ENCODE data around the gene MTOR.
"Not testable (repeated sequence)": the region's sequence is repeated elsewhere in the genome, so short reads cannot be mapped to it uniquely, and the experiment has no call there.

MTOR gene

DNA sequence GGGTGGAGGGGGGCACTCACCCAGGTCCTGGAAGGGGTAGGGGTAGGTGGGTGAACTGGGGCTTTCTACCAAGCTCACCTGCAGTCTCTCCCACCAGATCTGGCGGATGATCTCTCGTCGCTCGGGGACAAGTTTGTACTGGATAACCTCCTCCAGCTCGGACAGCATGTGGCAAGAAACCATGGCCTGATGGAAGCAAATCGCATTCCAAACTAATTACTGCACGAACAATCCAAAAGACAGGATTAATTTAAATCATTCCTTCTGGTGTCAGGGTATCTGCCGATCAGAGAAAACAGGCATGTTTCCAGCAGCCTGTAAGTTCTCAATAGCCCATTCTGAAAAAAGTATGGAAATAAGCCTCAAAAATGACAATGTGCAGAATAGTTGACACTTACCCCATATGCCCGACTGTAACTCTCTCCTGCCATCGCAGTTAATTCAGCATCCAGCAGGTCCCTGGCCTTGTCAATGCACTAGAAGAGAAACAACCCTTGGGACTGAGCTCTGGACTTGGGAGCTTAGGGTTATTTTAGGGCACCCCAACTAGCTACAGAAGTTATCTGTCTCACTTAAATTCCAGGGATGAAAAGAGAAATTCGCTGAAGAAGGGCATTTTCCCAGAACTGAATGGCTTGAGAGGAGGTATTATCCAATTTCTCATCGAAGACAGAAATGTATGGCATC is 117.6 kb downstream of the MTOR start:
- no peak for DNase-seq

DNA sequence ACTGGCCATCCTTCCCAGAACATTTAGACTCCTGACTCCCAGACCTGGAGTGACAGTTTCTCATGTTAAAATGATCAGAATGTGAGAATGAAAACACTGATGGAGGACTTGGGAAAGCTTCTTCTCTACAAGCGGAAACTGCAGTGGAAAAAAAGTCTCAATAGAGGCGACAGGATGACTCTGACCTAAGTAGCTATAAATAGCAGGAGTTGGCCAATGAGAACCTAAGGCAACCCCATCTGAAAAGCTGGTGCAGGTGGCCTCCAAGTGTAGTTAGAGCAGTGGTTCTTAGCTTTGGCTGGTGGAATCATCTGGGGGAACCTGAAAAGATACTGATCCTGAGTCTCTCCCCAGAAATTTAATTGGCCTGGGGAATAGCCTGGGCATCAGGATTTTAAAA is 118.4 kb downstream of the MTOR start:
- DNase-seq: no peak

DNA sequence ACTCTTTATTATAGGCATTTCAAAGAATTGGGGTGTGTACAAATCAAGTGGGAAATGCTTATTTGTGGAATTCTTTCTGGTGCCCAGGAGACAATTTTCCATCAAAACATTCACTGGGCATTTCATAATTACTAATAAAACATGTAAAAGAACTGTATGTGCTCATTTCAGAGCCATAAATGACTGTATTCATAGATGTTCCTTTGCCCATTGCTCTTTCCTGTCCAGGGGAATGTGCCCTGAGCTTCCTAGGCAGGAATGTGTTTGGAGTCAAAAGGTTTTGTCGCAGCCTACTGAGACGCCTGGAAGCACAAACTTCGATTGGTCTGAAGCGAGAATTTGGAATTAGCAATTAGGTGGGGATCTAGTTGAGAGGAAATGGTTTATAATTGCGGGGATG is 119.0 kb downstream of the MTOR start:
- DNase-seq: no peak

DNA sequence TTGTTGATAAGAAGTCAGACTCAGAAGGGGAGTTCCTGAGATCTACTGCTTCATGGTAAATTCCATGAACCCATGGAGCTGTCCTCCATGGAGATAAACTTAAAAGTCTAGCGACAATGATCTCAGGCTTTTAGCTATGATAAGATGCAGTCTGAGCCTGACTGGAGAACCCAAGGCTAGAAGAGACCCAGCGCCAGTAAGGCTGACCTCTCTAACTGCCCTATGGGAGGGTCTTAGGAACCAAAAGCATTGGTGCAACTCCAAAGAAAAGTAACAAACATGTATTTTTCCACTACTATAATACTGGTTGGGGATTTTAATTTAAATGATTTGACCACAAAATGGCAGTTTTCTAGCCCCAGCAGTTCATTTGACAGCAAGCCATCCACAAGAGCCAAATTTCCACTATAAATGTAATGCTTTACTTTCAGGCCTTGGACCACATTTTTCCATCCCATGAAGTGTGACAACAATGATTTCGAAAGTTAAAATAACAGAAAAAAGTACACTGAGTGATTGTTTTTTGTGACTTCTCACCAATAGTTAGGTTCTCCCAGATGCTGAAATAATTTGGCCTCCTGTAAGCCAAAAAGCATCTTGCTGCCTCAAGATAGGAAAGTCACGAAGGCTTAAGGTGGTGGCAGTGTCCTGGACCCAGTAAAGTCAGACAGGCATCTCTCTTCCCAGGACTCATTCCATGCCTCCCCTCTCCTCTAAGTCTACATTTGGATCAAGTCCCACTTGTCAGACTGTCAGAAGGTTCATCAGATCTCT is 119.5 kb downstream of the MTOR start:
- DNase-seq: no peak

DNA sequence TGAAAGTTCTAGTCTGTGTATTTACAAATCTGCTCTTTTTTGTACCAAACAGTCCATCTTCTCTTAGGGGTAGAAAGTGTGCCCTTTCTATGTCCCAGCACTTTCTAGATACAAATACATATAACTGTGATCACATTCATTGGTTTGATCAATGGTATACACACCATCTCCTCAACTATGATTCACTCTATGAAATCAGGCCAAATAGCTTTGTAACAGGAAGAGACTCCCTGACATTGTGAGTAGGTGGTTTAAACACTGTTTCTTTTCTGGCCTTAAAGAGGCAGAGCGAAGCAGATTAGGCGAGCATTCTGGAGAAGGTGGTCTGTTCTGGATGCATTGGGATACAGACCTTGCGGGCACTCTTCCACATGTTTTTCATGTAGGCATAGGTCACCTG is 123.4 kb downstream of the MTOR start:
- no peak for DNase-seq

DNA sequence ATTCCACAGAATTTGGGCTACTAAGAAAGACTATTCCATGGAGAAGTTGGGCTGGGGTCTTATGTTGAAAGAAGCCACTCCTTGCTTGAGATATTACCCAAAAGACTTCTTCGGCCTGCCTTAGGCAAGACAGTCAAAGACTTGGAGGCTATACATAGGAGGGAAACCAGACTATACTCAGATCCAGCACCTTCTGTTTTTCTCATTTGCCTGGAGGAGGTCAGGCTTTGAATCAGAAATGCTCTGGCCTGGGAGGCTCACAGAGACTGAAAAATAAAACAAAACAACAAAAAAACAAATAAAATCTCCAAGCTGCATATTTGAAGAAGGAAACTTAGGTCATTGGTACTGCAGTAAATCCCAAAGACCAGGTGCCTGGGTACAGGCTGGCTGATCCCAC is 124.3 kb downstream of the MTOR start:
- DNase-seq: no peak

DNA sequence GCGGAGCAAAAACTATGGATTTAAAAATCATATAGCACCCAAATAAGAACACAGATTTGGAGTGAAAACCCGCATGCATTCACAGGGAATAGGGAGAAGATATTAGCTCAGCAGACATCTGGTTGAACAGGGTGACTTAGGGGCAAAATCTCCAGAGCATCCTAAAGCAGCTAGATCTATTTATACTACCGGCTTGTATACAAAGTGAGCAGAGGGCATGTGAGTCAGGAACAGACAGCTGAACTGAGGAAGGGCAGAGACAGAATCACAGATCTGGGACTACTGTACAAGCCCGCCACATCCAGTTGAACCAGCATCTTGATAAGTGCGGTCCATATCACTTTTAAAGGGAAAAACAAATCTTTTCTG is 127.5 kb downstream of the MTOR start:
- no peak for DNase-seq

DNA sequence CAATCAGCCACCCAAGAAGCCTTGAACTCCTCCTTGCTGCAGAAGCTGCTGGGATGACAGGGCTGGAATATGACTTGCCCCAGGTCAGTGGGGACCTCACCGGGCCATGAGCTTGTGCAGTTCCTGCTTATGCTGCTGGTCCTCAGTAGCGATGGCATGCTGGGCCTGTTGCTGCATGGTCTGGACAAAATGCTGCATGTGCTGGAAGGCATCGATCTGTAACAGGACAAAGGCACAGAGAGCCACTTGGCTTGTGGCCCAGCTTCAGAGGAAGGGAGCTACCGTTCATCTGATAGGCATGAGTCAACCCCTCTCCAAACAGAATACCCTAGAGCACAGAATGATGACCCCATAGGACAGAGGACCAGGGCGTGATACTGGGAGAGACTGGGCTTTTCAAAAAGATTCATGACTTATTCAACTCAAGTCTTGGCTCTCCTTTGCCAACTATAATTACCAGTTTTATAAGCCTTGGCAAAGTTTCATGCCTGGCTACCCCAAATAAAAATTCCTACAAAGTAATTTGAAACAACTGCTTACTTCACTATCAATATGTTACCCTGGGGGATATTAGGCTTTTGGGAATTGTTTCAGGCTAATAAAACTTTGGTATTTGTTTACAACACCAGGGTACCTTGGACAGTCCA is 128.0 kb downstream of the MTOR start:
- DNase-seq: no peak

DNA sequence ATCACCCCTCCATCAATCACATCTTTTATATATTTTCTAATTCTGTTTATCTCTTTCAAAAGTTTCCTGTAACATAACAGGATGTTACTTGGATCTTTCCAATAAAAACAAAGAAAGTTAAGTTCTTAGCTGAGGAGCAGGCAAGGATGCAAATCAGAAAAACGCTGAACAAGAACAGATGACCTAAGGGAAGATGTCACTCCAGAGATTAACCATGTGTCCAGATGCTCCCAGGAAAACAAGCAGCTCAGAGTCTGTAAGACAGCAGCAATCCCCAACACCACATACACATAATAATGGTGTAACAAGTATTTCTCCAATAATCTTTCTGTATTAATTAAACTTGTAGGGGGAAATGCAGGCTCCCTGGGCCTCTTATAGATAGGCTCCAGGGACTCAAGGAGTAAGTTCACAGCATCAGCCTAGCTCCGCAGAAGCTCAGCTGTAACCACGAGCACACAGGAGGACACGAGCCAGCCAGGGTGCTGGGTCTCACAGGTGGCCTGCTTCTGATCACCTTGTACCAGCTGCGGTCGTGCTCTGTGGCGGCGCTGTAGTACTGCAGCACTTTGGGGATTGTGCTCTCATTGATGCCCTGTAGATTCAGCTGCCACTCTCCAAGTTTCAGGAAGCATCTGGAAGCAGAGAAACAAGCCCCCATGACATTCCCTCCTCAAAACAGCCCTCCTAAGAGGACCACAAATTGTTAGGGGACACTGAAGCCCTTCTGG is 129.6 kb downstream of the MTOR start:
- DNase-seq: no peak

DNA sequence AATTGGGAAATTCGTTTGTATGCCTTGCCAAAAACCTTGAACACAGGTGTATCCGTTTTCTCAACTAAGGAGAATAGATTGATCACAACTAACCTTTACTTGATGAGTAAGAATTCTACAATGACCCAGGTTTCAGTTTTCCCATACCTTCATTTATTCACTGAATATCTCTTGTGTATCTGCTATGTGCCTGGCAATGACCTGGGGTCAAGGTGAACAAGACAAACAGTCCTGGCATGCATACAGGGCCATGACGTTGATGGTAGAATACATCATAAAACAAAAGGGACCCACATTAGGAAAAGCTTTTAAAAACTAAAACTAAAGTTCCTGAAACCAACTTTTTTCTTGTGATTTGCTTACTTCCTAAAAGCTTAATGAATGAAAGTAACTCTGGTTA is 130.5 kb downstream of the MTOR start:
- no peak for DNase-seq

DNA sequence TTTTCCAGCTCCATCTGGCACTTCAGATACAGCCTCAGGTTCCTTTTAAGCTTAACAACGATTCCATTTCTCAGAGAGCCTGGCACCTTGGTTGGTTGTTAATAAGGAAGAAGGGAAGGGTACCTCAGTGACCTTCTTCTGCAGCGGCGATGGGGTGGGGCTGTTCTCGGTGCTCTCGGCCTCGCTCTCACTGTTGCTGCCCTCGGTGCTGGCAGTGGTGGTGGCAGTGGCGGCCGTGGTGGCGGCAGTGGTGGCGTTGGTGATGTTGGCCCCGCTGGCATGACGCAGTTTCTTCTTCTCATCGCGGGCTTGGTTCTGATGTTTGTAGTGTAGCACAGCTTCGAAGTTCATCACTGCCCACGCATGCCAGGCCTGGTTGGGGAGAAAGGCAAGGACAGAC is 131.9 kb downstream of the MTOR start:
- DNase-seq: no peak

DNA sequence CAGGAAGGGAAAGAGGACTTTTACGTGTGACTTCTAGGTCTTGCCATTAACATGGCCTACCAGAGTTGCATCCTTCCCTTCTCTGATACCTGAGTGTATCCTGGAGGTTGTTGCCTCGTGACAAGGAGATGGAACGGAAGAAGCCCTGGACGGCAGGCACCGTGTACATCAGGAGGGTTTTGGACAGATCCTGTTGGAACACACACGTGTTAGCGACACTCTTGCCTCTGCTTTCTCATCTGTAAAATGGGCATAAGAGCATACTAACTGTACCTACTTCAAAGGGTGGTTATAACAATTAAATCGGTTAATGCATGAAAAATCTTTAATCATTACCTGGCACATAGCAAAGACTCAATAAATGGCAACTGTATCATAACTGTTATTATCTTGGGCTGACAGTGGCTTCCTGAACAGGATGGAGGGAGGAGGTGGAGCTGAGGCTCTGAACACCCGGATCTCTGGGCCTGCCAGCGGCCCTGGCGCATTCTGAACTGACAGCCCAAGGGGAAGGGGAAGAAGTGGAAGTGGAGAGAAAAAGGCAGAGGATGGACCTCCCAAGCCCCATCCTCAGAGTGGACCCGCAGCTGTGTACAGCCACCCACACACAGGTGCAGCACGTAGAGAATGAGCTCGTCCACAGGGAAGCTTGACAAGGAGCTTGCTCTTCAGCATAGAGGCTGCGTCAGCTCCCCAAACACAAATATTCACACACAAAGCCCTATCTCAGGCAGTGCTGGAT is 132.5 kb downstream of the MTOR start:
- DNase-seq: peak; percentile 70

DNA sequence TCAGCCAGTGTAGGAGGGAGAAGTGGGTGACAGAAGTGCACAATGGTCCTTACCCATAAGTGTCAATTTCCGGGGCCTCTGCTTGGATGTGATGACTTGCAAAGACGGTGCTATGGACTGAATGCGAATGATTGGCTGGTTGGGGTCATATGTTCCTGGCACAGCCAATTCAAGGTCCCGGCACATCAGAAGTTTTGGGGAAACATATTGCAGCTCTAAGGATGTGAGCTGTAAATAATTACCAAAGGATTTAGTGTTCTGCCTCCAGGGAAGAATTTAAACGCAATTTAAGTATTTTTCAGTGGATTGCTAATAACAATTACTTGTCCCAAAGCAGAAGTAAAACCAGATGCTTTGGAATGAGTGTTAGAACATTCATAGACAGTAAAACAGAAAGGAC is 135.8 kb downstream of the MTOR start:
- DNase-seq: no peak

DNA sequence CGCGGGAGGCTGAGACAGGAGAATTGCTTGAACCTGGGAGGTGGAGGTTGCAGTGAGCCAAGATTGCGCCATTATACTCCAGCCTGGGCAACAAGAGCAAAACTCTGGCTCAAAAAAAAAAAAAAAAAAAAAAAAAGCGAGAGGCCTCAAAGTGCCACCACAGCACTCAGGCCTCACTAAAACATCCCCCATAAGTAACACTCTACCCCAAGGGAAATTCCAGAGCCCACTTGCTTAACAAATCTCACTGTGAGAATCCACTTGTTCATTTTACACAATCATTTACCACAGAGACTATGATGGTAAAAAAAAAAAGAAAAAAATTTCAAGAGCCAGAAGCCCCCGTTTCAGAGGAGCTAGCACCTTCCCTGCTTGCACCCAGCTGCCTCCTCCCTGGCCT is 136.4 kb downstream of the MTOR start:
- no peak for DNase-seq

DNA sequence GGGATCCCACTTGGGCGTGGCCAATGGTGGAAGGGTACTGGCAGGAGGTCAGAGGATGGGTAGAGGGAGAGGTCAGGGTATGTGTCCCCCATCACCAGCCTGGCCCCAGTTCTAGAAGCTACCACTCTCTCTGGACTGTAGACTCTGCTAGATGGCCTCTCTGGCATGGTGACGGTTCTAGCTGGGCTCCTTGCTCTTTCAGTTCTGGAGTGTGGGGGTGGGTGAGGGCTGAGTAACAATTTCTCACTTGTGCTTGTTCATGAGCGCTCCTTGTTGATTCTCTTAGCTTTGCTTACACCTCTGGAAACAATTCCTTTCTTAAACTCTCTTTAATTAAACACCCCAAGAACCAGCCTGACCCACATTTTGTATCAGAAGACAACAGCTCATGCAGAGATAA is 137.4 kb downstream of the MTOR start:
- no peak for DNase-seq

DNA sequence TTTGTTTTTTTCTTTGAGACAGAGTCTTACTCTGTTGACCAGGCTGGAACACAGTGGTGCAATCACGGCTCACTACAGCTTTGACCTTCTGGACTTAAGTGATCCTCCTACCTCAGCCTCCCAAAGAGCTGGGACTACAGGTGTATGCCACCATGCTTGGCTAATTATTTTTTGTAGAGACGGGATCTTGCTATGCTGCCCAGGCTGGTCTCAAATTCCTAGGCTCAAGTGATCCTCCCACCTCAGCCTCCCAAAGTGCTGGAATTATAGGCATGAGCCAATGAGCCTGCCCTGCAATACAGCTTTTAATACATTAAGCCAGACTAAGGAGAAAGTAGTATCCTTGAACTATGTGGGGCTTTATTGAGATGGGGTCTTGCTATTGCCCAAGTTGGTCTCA is 146.0 kb downstream of the MTOR start:
- DNase-seq: no peak

DNA sequence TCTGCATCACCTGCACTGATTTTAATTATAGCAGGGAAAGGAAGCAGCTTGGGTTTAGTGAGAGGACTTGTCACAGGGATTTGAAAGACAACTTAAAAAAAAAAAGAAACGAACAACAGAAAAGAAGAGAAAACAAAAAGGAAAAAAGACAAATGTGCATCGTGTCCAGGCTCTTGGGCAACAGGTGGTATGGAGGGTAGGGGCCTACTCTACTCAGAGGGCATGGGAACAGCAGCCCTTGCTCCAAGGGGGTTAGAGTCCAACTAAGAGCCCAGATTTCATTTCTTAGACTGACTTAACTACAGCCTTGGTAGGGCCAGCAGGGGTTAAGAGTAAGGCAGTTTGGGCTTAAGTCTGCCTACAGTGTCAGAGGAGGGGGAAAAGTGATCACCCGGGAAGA is 147.4 kb downstream of the MTOR start:
- DNase-seq: no peak

DNA sequence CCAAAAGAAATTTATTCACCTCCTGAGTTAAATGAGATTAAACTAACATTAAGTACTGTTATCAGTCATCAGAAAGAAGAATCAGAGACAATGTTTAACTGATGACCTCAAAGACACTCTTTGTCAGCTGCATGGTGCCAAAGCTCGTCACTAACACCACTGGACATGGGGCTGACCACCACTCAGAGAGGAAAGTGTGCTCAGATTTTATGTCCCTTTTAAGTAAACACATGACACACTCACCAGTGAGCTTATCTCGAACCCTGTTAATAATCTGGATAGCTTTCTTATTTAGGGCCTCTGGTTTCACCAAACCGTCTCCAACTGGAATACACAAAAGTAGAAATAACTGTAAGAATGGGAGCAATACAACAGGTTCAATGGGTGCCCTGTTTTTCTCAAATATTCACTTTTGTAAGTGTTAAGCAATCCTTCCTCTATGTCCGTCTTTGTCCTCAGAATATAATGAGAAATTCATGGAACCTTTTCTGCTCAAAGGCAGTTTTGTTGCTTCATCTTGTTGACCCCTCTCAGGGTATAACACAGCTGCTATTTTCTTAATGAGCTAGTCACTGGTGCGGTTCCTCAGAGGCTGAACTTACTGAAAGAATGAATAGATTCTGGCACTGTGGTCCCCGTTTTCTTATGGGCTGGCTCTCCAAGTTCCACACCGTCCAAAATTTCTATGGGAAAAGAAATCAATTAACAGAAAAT is 153.1 kb downstream of the MTOR start:
- DNase-seq: no peak

DNA sequence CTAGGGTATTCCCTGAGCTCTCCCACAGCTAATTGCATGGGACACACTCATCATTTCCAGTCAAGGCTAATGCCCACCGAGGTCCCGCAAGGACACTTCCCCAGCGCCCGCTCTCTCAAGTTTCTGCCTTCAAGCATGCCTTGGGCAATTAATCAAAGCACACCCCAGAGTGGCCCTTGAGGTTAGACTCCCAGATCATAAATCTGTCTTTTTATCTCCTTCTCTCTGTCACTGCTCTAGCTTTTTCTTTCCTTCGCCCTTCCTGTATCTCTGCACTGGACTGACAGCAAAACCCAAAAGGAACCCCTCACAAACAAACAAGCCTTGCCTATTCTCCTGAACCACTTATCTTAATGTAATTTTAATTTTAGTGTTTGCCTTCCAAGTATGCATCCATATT is 154.8 kb downstream of the MTOR start:
- no peak for DNase-seq

DNA sequence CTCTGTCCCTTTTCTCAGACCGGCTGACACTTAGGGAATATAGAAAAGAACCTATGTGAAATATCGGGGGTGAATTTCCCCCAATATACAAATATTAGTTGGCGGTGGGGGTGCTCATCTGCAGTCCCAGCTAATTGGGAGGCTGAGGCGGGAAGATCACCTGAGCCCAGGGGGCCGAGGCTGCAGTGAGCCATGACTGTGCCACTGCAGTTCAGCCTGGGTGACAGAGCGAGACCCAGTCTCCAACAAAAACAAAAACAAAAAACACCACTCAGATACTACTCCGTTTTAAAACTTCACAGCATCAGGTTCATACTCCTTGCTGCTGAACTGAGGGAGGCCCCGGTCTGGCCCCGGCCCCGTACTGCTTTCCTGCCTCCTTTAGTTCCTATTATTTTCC is 156.8 kb downstream of the MTOR start:
- DNase-seq: no peak

DNA sequence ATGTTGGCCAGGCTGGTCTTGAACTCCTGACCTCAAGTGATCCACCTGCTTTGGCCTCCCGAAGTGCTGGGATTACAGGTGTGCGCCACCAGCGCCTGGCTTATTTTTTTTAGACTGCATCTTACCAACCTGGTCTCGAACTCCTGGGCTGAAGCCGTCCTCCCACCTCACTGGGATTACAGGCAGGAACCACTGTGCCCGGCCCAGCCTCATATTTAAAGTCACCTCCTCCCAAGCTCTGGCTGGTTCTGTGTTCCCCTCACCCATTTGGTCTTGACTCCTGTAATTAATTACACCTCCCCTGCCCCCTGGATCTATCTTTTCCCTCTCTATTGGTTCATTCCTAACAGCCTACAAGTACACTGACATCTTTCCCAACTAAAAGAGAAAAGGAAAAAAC is 161.0 kb downstream of the MTOR start:
- DNase-seq: no peak

DNA sequence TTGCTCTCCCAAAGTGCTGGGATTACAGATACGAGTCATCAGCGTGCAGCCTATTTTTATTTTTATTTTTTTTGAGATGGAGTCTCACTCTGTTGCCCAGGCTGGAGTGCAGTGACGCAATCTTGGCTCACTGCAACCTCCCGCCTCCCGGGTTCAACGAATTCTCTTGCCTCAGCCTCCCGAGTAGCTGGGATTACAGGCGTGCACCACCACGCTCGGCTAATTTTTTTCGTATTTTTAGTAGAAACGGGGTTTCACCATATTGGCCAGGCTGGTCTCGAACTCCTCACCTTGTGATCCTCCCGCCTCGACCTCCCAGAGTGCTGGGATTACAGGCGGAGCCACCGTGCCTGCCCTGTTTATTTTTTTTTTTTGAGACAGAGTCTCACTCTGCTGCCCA is 161.5 kb downstream of the MTOR start:
- DNase-seq: not testable (repeated sequence)
